ENCODE data around the gene CTTN.
A peak's percentile ranks its signal among the peaks of the same experiment; 100 is the strongest.

Gene CTTN

DNA sequence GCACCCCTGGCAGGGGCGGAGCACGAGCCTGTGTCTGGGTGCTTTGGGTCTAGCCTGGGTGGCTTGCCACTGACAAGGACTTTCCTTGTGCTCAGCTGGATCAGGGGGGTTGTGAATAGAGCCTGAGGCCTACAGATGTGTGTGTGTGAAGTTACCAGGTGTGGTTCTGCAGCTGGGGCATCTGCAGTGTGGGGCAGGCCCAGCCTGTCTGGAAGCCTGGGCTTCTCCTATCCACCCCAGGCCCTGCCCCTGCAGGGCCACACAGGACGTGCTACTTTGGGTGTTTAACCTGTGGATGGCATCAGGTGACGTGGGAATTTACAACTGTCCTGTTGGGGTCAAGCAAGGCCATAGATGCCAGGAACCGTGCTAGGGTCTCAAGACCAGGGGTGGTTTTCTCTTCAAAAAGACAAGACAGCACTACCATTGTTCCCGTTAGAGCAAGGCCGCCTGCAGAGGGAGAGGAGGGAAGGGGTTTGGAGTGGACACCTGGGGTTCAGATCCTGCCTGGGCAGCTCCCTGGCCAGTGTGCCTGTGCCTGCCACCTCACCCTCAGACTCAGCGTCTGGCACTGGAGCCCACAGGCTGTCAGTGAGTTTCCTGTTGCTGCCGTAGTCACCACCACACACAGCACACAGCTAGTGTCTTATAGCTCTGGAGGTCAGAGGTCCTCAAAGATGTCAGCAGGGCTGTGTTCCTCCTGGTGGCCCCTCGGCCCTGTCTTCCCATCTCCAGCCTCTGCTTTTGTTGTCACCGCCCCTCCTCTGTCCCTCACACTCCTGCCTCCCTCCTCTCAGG lies 31.6 kb downstream of the CTTN start:
- Histone ChIP-seq H3K4me3 (ENCODE audit: insufficient read depth in 1 of 2, low read depth in 1 of 2, low read length in 2 of 2) (no peak overlapping the region), H3K18ac (ENCODE audit: low read depth in 1 of 2, low read length in 2 of 2) (no peak overlapping the region), H3K4me1 (ENCODE audit: control insufficient read depth, insufficient read depth, low read depth, low read length) (peaks cover 19% of the 10 kb centered on the region), H2AFZ (ENCODE audit: low read depth, low read length) (no peak overlapping the region), H3K14ac (ENCODE audit: low read length in 2 of 2) (no peak overlapping the region), H4K91ac (ENCODE audit: low read length) (no peak overlapping the region), H3K36me3 (ENCODE audit: control insufficient read depth in 1 of 2, insufficient read depth in 2 of 2, low read depth in 1 of 2, low read length in 2 of 2) (peaks cover 85 to 92% of the 10 kb centered on the region in 2 experiments), H3K9me3 (ENCODE audit: control insufficient read depth, low read length) (no peaks in the 10 kb centered on the region), H4K8ac (ENCODE audit: low read length) (no peak overlapping the region), H3K27me3 (ENCODE audit: control insufficient read depth in 1 of 2, insufficient read depth in 1 of 2, low read length in 2 of 2) (no peaks in the 10 kb centered on the region), H3K27ac (ENCODE audit: low read length, poor library complexity, severe bottlenecking) (no peak overlapping the region), H3K79me1 (replicated peaks; ENCODE audit: low read length, poor library complexity, severe bottlenecking) (peaks cover 55% of the 10 kb centered on the region), H2BK120ac (ENCODE audit: low read depth, low read length) (no peak overlapping the region), H2BK5ac (ENCODE audit: low read depth, low read length, poor library complexity, severe bottlenecking) (no peak overlapping the region), H3K4ac (ENCODE audit: low read depth in 1 of 2, low read length in 2 of 2) (no peak overlapping the region), H3K4me2 (ENCODE audit: low read length, poor library complexity, severe bottlenecking) (no peak overlapping the region), H2AK5ac (ENCODE audit: low read length, severe bottlenecking) (no peak overlapping the region), H2BK15ac (ENCODE audit: low read depth, poor library complexity, severe bottlenecking) (no peak overlapping the region), H3K23ac (ENCODE audit: low read length in 2 of 2) (no peak overlapping the region), H2BK12ac (ENCODE audit: low read length in 2 of 2) (no peak overlapping the region), H3K9ac (ENCODE audit: low read length) (no peak overlapping the region)
- 83% methylated on average over 11 of the region's 11 CpGs for WGBS
- DNase-seq: no peak

DNA sequence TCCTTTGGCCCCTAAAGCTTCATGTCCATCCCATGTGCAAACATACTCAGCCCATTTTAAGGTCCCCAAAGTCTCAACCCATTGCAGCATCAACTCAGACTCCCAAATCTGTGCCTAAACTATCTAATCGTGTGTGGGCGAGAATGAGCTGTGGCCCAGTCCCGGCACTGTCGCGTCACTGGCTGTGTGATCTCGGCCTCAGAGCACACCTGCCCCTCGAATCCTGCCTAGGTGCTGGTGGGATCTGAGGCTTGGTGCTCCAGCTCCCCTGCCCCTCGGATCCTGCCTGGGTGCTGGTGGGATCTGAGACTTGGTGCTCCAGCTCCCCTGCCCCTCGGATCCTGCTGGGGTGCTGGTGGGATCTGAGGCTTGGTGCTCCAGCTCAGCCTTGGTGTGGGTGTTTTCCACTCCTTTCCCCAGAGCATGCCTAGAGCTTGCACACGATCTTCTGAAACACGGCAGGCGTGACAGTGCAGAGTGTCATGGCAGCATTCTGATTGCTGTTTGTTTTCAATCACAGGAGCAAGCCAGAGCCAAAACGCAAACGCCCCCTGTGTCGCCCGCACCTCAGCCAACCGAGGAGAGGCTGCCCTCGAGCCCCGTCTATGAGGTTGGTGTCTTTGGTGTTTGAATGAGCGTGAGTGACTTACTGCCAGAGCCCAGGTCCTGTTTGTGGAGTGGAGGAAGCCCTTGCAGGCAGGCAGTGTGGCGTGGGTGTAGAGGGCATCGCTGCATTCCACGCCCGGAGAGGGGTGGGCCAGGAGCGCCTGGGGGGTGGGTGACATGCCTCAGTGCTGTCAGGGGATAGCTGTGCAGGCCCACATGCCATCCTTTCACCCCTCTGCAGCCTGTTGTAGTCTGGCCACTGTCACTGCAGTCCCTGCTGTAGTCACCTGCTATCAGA lies 32.6 kb downstream of the CTTN start:
- H4K91ac ChIP-seq (ENCODE audit: low read length): no peak overlapping the region
- no peak overlapping the region for H3K4me3 ChIP-seq (ENCODE audit: insufficient read depth in 1 of 2, low read depth in 1 of 2, low read length in 2 of 2)
- H3K9ac ChIP-seq (ENCODE audit: low read length): no peak overlapping the region
- H4K8ac ChIP-seq (ENCODE audit: low read length): no peak overlapping the region
- no peak overlapping the region for H2BK15ac ChIP-seq (ENCODE audit: low read depth, poor library complexity, severe bottlenecking)
- H3K18ac ChIP-seq (ENCODE audit: low read depth in 1 of 2, low read length in 2 of 2): no peak overlapping the region
- H3K27me3 ChIP-seq (ENCODE audit: control insufficient read depth in 1 of 2, insufficient read depth in 1 of 2, low read length in 2 of 2): no peaks in the 10 kb centered on the region
- no peak overlapping the region for H2BK120ac ChIP-seq (ENCODE audit: low read depth, low read length)
- no peak overlapping the region for H2AFZ ChIP-seq (ENCODE audit: low read depth, low read length)
- WGBS: 96% methylated on average over 25 of the region's 25 CpGs
- H2AK5ac ChIP-seq (ENCODE audit: low read length, severe bottlenecking): no peak overlapping the region
- H3K4me1 ChIP-seq (ENCODE audit: control insufficient read depth, insufficient read depth, low read depth, low read length): peaks cover 22% of the 10 kb centered on the region
- no peak overlapping the region for H3K4ac ChIP-seq (ENCODE audit: low read depth in 1 of 2, low read length in 2 of 2)
- no peak overlapping the region for H3K14ac ChIP-seq (ENCODE audit: low read length in 2 of 2)
- no peak for DNase-seq
- no peak overlapping the region for H2BK5ac ChIP-seq (ENCODE audit: low read depth, low read length, poor library complexity, severe bottlenecking)
- H3K4me2 ChIP-seq (ENCODE audit: low read length, poor library complexity, severe bottlenecking): no peak overlapping the region
- no peaks in the 10 kb centered on the region for H3K9me3 ChIP-seq (ENCODE audit: control insufficient read depth, low read length)
- H3K36me3 ChIP-seq (ENCODE audit: control insufficient read depth in 1 of 2, insufficient read depth in 2 of 2, low read depth in 1 of 2, low read length in 2 of 2): peaks cover 83 to 92% of the 10 kb centered on the region in 2 experiments
- no peak overlapping the region for H3K27ac ChIP-seq (ENCODE audit: low read length, poor library complexity, severe bottlenecking)
- H3K79me1 ChIP-seq (replicated peaks; ENCODE audit: low read length, poor library complexity, severe bottlenecking): peaks cover 49% of the 10 kb centered on the region
- H3K23ac ChIP-seq (ENCODE audit: low read length in 2 of 2): no peak overlapping the region
- no peak overlapping the region for H2BK12ac ChIP-seq (ENCODE audit: low read length in 2 of 2)

DNA sequence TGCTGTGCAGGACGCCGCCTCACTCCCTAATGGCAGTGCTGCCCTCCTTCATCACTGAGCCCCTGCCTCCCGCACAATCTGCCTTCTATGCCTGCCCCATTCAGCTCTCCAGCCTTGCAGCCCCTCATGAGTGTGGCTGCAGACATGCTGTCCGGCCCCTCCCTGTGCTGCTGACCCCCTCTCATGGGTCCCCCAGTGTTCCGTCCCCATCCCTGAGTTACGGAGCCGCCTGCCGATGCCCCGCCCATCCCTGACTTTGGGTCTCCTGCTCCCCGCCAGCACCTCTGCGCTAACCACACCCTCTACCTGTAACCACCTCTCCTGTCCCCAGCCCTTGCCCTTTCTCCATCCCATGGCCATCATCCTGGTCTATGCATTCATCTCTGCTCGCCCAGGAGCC lies 33.3 kb downstream of the CTTN start:
- Histone ChIP-seq H3K9me3 (ENCODE audit: control insufficient read depth, low read length) (no peaks in the 10 kb centered on the region), H2BK12ac (ENCODE audit: low read length in 2 of 2) (no peak overlapping the region), H2BK15ac (ENCODE audit: low read depth, poor library complexity, severe bottlenecking) (no peak overlapping the region), H3K4me3 (ENCODE audit: insufficient read depth in 1 of 2, low read depth in 1 of 2, low read length in 2 of 2) (no peak overlapping the region), H3K23ac (ENCODE audit: low read length in 2 of 2) (no peak overlapping the region), H2BK5ac (ENCODE audit: low read depth, low read length, poor library complexity, severe bottlenecking) (no peak overlapping the region), H4K91ac (ENCODE audit: low read length) (no peak overlapping the region), H3K18ac (ENCODE audit: low read depth in 1 of 2, low read length in 2 of 2) (no peak overlapping the region), H2BK120ac (ENCODE audit: low read depth, low read length) (no peak overlapping the region), H3K4me2 (ENCODE audit: low read length, poor library complexity, severe bottlenecking) (no peak overlapping the region), H2AK5ac (ENCODE audit: low read length, severe bottlenecking) (no peak overlapping the region), H3K14ac (ENCODE audit: low read length in 2 of 2) (no peak overlapping the region), H3K27ac (ENCODE audit: low read length, poor library complexity, severe bottlenecking) (no peak overlapping the region), H3K79me1 (replicated peaks; ENCODE audit: low read length, poor library complexity, severe bottlenecking) (peaks cover 49% of the 10 kb centered on the region), H3K4ac (ENCODE audit: low read depth in 1 of 2, low read length in 2 of 2) (no peak overlapping the region), H3K36me3 (ENCODE audit: control insufficient read depth in 1 of 2, insufficient read depth in 2 of 2, low read depth in 1 of 2, low read length in 2 of 2) (peaks cover 87 to 95% of the 10 kb centered on the region in 2 experiments), H3K27me3 (ENCODE audit: control insufficient read depth in 1 of 2, insufficient read depth in 1 of 2, low read length in 2 of 2) (no peaks in the 10 kb centered on the region), H2AFZ (ENCODE audit: low read depth, low read length) (no peak overlapping the region), H3K4me1 (ENCODE audit: control insufficient read depth, insufficient read depth, low read depth, low read length) (peaks cover 27% of the 10 kb centered on the region), H4K8ac (ENCODE audit: low read length) (no peak overlapping the region), H3K9ac (ENCODE audit: low read length) (no peak overlapping the region)
- 98% methylated on average over 12 of the region's 12 CpGs for WGBS
- no peak for DNase-seq

DNA sequence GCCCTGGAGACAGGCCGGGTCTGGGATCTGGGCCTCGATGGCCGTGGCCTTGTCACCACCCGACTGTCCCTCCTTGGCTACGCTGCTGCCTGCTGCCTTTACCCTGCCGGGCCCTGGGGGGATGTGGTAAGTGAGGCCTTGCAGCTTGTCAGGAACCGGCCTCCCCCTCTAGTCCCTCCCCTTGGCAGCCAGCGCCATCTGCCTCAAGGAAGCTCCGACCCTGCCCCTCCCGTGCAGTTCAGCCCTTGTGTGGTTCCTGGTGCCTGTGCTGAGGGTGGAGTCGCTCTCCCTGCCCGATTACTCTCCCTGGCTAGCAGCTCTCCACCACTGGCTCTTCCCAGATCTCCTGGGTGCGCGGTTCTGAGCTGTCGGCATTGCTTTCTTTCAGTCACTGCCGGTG lies 33.7 kb downstream of the CTTN start:
- Histone ChIP-seq H3K18ac (ENCODE audit: low read depth in 1 of 2, low read length in 2 of 2) (no peak overlapping the region), H3K36me3 (ENCODE audit: control insufficient read depth in 1 of 2, insufficient read depth in 2 of 2, low read depth in 1 of 2, low read length in 2 of 2) (peaks cover 89 to 97% of the 10 kb centered on the region in 2 experiments)
- DNase-seq: no peak

More for the DNA sequence above, 33.7 kb downstream of the CTTN start:
- Histone ChIP-seq H3K9me3 (ENCODE audit: control insufficient read depth, low read length) (no peaks in the 10 kb centered on the region), H3K9ac (ENCODE audit: low read length) (no peak overlapping the region), H3K79me1 (replicated peaks; ENCODE audit: low read length, poor library complexity, severe bottlenecking) (peaks cover 49% of the 10 kb centered on the region), H3K4me1 (ENCODE audit: control insufficient read depth, insufficient read depth, low read depth, low read length) (peaks cover 31% of the 10 kb centered on the region), H2AFZ (ENCODE audit: low read depth, low read length) (no peak overlapping the region), H3K23ac (ENCODE audit: low read length in 2 of 2) (no peak overlapping the region), H3K14ac (ENCODE audit: low read length in 2 of 2) (no peak overlapping the region), H3K4me2 (ENCODE audit: low read length, poor library complexity, severe bottlenecking) (no peak overlapping the region), H3K27me3 (ENCODE audit: control insufficient read depth in 1 of 2, insufficient read depth in 1 of 2, low read length in 2 of 2) (no peaks in the 10 kb centered on the region), H2BK5ac (ENCODE audit: low read depth, low read length, poor library complexity, severe bottlenecking) (no peak overlapping the region), H2AK5ac (ENCODE audit: low read length, severe bottlenecking) (no peak overlapping the region), H2BK120ac (ENCODE audit: low read depth, low read length) (no peak overlapping the region), H4K91ac (ENCODE audit: low read length) (peak overlapping the region; percentile 14), H3K4ac (ENCODE audit: low read depth in 1 of 2, low read length in 2 of 2) (no peak overlapping the region), H3K4me3 (ENCODE audit: insufficient read depth in 1 of 2, low read depth in 1 of 2, low read length in 2 of 2) (no peak overlapping the region), H2BK15ac (ENCODE audit: low read depth, poor library complexity, severe bottlenecking) (no peak overlapping the region), H4K8ac (ENCODE audit: low read length) (no peak overlapping the region), H3K27ac (ENCODE audit: low read length, poor library complexity, severe bottlenecking) (no peak overlapping the region), H2BK12ac (ENCODE audit: low read length in 2 of 2) (peak overlapping the region in 1 of 2 experiments; percentile 6)
- WGBS: 93% methylated on average over 11 of the region's 16 CpGs

Measured in mesenchymal stem cell (in vitro differentiated cells and primary cell).